HepG2 (cell line): ENCODE measurements around the gene JAZF1. TPM values are rescaled to one million over a fixed set of nuclear protein-coding genes. Genes with fewer than 3 reads are reported as not detected.

Experiments
- ATAC-seq: fragments of 200-7000 bp; cut with Tn5 transposase; 3 replicates; pipeline ENCODE4 v1.9.1; 2020; ENCODE audit warnings: mild to moderate bottlenecking, moderate library complexity
- BruUV-seq: library from RNA; stranded (reverse); fragments of 400-500 nt; replicated peaks from 2 replicates; lab custom pipeline; 2021; lab: Mats Ljungman, UMichigan
- CTCF ChIA-PET: fragments of 300-600 bp; formaldehyde crosslinking; extraction: SDS; loops from one replicate; lab custom pipeline; 2021; ENCODE audit warnings: low total read pairs, inconsistent platforms, low intra/inter-chr PET ratio; lab: Yijun Ruan, JAX
- POLR2A ChIA-PET: fragments of 350-600 bp; sonication (Branson Sonifier 250); formaldehyde crosslinking; loops from one replicate; lab custom pipeline; 2020; ENCODE audit warnings: antibody characterized with exemption, inconsistent platforms; lab: Yijun Ruan, JAX
- DNase-seq: peaks from one replicate; pipeline ENCODE4 v3.0.0-alpha.2; 2015; ENCODE audit warnings: low spot score
- FAIRE-seq: peaks from 3 replicates; lab custom pipeline; 2011; peaks lifted over from hg19 to GRCh38; lab: Jason Lieb, UNC
- H2AFZ ChIP-seq: one replicate; pipeline ENCODE4 v1.6.1; 2011; ENCODE audit warnings: low read length, inconsistent platforms
- H3K27ac ChIP-seq: fragments of 300-600 bp; 3 replicates; pipeline ENCODE4 v1.8.0; 2011; ENCODE audit warnings: mixed run types, mild to moderate bottlenecking, mixed read lengths, low read length, inconsistent platforms; ENCODE audit not compliant: insufficient read depth; ENCODE audit errors: extremely low read length
- H3K27me3 ChIP-seq, 2 experiments: fragments of 200-600 bp in 1 of 2; 2 replicates in 1 of 2; 3 replicates in 1 of 2; pipeline versions ENCODE4 v1.6.0 to v1.8.0; 2011; ENCODE audit warnings: low read length in 2 of 2, mild to moderate bottlenecking in 2 of 2, moderate library complexity in 2 of 2, inconsistent platforms in 1 of 2; ENCODE audit not compliant: insufficient read depth in 2 of 2, control insufficient read depth in 1 of 2
- H3K36me3 ChIP-seq, 2 experiments: fragments of 200-600 bp in 1 of 2; replicated peaks in 1 of 2; 2 replicates in 1 of 2; 3 replicates in 1 of 2; pipeline versions ENCODE4 v1.5.1 to v1.8.0; 2011; ENCODE audit warnings: low read length in 2 of 2, inconsistent platforms in 1 of 2; ENCODE audit not compliant: insufficient read depth in 2 of 2, control insufficient read depth in 1 of 2
- H3K4me1 ChIP-seq: 2 replicates; pipeline ENCODE4 v1.5.1; 2012; ENCODE audit warnings: low read length, inconsistent platforms; ENCODE audit not compliant: insufficient read depth
- H3K4me2 ChIP-seq: 2 replicates; pipeline ENCODE4 v1.6.0; 2011; ENCODE audit warnings: low read depth, low read length, inconsistent platforms
- H3K4me3 ChIP-seq, 3 experiments: fragments of 200-600 bp in 1 of 3; sonication (generic), shearing (Covaris generic) in 1 of 3; replicated peaks in 1 of 3; 2 replicates each; pipeline ENCODE4 v1.5.1; 2011 to 2016; ENCODE audit warnings: low read length in 3 of 3, inconsistent platforms in 2 of 3, low read depth in 2 of 3, mild to moderate bottlenecking in 2 of 3, control low read depth in 1 of 3, mixed read lengths in 1 of 3; ENCODE audit not compliant: insufficient read depth in 1 of 3
- H3K79me2 ChIP-seq: one replicate; pipeline ENCODE4 v1.6.1; 2011; ENCODE audit warnings: low read length, inconsistent platforms; ENCODE audit not compliant: insufficient read depth
- H3K9ac ChIP-seq: 2 replicates; pipeline ENCODE4 v1.6.0; 2011; ENCODE audit warnings: mild to moderate bottlenecking, low read depth, low read length, inconsistent platforms; ENCODE audit not compliant: insufficient read depth
- H3K9me3 ChIP-seq: 2 replicates; pipeline ENCODE4 v1.5.1; 2012; ENCODE audit warnings: mild to moderate bottlenecking, low read length
- H4K20me1 ChIP-seq: 2 replicates; pipeline ENCODE4 v1.6.0; 2011; ENCODE audit warnings: inconsistent platforms, mild to moderate bottlenecking, low read length, moderate library complexity; ENCODE audit not compliant: insufficient read depth
- HDAC6 ChIP-seq: fragments of 200-600 bp; sonication (generic); IDR thresholded peaks from 2 replicates; pipeline ENCODE4 v1.7.0; 2017; ENCODE audit warnings: mild to moderate bottlenecking, antibody characterized with exemption, low read length, low read depth
- HNRNPK ChIP-seq: fragments of 200-400 bp; formaldehyde crosslinking; IDR thresholded peaks from 2 replicates; pipeline ENCODE4 v1.6.1; 2018; ENCODE audit warnings: low read length, low read depth, moderate library complexity, mild to moderate bottlenecking; ENCODE audit not compliant: poor library complexity, severe bottlenecking
- SMC3 ChIP-seq: IDR thresholded peaks from 2 replicates; pipeline ENCODE4 v1.6.1; 2011; ENCODE audit warnings: low read length, improper control_type of control experiment
- STAG1 ChIP-seq: sonication (generic); formaldehyde crosslinking; IDR thresholded peaks from 2 replicates; pipeline ENCODE4 v1.4.0; 2020; ENCODE audit warnings: missing genetic modification reagents
- TBL1XR1 ChIP-seq: fragments of 150-350 bp; IDR thresholded peaks from 2 replicates; pipeline ENCODE4 v1.6.1; 2014; ENCODE audit warnings: borderline replicate concordance, low read length; ENCODE audit not compliant: partially characterized antibody
- ZFP90 ChIP-seq: sonication (generic); formaldehyde crosslinking; IDR thresholded peaks from 2 replicates; pipeline ENCODE4 v1.8.0; 2022; ENCODE audit warnings: missing genetic modification reagents, mild to moderate bottlenecking, inconsistent platforms, borderline replicate concordance
- ZNF205 ChIP-seq: IDR thresholded peaks from 2 replicates; pipeline ENCODE4 v1.6.1; 2018; ENCODE audit warnings: missing biosample characterization, missing genetic modification reagents
- ZSCAN29 ChIP-seq: sonication (generic); formaldehyde crosslinking; conservative IDR thresholded peaks from 2 replicates; pipeline ENCODE4 v1.4.0; 2020; ENCODE audit warnings: mild to moderate bottlenecking, missing genetic modification reagents
- WGBS: methylation state at CpG from one replicate; pipeline ENCODE4 v1.1.6; 2017; ENCODE audit warnings: low lambda C conversion rate; 5-methylcytosine and 5-hydroxymethylcytosine counted together
- in situ Hi-C: cut with HindIII; loops from 2 replicates; pipeline ENCODE4 v1.10.0; 2017; ENCODE audit warnings: low pct_unique_long_range_greater_than_20kb; ENCODE audit not compliant: extremely low pct_ligation_motif_present
- intact Hi-C: fragments of 100-400 bp; cut with micrococcal nuclease; formaldehyde crosslinking; loops from one replicate; pipeline ENCODE4 v1.10.0; 2022; ENCODE audit not compliant: unreplicated experiment
- polyA plus RNA-seq, 8 experiments: library from polyadenylated mRNA; depleted of rRNA in 3 of 8; stranded (reverse) in 7 of 8; unstranded in 1 of 8; fragments of >200 nt; fragmentation: Illumina TruSeq in 4 of 8; extraction: Trizol in 4 of 8; gene quantifications; 2 replicates each; pipeline versions ENCODE4 v1.2.1 to v1.2.3, GENCODE V29; 2011 to 2016; ENCODE audit warnings: low read depth in 4 of 8, missing spikeins in 1 of 8, mixed read lengths in 1 of 8; ENCODE audit not compliant: insufficient read depth in 1 of 8
- total RNA-seq, 5 experiments: library from RNA; depleted of rRNA; stranded (reverse); fragments of >200 nt; fragmentation: Illumina TruSeq; extraction: Trizol; gene quantifications; 2 replicates each; pipeline ENCODE4 v1.2.3, GENCODE V29; 2016; ENCODE audit warnings: low read depth in 1 of 5
- TF ChIP-seq, protein P1 (sequence below): sonication (generic); formaldehyde crosslinking; IDR thresholded peaks from 2 replicates; pipeline ENCODE4 v1.4.0; 2020; ENCODE audit warnings: missing genetic modification reagents, low read depth, mild to moderate bottlenecking, borderline replicate concordance
- TF ChIP-seq, protein P2 (sequence below): IDR thresholded peaks from 2 replicates; pipeline ENCODE4 v1.6.1; 2016; ENCODE audit warnings: missing genetic modification reagents, missing compliant biosample characterization
- TF ChIP-seq, protein P3 (sequence below): sonication (generic); formaldehyde crosslinking; conservative IDR thresholded peaks from 2 replicates; pipeline ENCODE4 v1.4.0; 2020; ENCODE audit warnings: missing genetic modification reagents
- TF ChIP-seq, protein P4 (sequence below): sonication (generic); formaldehyde crosslinking; IDR thresholded peaks from 2 replicates; pipeline ENCODE4 v1.5.0; 2020; ENCODE audit warnings: mild to moderate bottlenecking, missing genetic modification reagents, moderate library complexity

Gene JAZF1
- total and polyA plus RNA-seq, 2 of the 13 experiments (the other 11 are each of a cell fraction or from before 2014, with no cell fraction given): not detected

DNA sequence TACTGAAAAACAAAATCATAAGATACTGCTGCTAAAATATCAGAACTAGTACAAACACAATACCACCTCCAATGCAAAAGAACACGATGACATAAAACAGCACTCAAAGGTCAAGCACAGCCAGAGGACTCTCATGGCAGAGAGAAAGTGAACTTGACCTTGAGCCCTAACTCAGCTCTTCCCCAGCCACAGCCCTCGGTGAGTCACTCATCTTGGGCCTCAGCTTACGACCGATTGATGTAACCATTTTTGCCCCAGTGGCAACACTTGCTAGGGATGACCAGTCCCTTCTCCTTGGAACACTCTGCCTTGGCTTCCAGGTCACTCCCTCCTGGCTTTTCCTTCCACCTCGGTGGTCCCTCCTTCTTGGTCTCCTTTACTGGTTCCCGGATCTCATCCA lies 77.8 kb downstream of the JAZF1 start (continued):
- TF ChIP-seq HDAC6 (no peak), TBL1XR1 (no peak), ZFP90 (CRISPR knock-in tag) (no peak), ZSCAN29 (CRISPR knock-in tag) (no peak)
- TF ChIP-seq, protein P1, sequence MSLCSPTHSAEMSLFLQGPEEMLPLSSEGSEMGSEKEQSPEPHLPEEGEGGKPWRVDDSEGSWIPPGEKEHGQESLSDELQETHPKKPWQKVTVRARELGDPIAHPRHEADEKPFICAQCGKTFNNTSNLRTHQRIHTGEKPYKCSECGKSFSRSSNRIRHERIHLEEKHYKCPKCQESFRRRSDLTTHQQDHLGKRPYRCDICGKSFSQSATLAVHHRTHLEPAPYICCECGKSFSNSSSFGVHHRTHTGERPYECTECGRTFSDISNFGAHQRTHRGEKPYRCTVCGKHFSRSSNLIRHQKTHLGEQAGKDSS (CRISPR knock-in tag): no peak
- TF ChIP-seq, protein P2, sequence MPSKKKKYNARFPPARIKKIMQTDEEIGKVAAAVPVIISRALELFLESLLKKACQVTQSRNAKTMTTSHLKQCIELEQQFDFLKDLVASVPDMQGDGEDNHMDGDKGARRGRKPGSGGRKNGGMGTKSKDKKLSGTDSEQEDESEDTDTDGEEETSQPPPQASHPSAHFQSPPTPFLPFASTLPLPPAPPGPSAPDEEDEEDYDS (CRISPR knock-in tag): no peak
- TF ChIP-seq, protein P3, sequence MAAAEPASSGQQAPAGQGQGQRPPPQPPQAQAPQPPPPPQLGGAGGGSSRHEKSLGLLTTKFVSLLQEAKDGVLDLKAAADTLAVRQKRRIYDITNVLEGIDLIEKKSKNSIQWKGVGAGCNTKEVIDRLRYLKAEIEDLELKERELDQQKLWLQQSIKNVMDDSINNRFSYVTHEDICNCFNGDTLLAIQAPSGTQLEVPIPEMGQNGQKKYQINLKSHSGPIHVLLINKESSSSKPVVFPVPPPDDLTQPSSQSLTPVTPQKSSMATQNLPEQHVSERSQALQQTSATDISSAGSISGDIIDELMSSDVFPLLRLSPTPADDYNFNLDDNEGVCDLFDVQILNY (CRISPR knock-in tag): no peak
- TF ChIP-seq, all 625 proteins: peak for 4

DNA sequence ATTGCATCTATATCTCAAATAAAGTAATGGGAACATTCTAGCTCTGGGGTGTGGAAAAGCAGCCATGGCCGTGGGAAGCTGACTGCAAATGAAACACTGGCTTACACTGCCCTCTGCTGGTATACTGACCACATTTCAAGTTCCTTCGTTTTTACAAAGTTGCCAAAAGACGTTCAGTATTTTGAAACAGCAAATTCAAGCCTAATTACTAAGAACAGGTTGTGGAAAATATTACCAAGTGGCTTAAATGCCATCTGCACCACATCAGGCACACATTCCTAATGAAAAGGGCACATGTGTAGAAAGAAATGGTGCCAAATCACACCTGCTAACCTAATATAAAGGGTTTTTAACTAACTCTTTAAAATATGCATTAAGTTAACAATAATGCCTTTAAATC lies 83.9 kb downstream of the JAZF1 start:
- peak; percentile 87 for FAIRE-seq
- intact Hi-C loops: loop anchor here (1.0 kb wide), 1 partner anchor 34 kb away; no protein-coding TSS in a partner anchor

More for the DNA sequence above, 83.9 kb downstream of the JAZF1 start:
- H3K4me1 ChIP-seq: no peaks in the 10 kb centered on the region
- no peak overlapping the region for H3K27ac ChIP-seq
- in situ Hi-C loops: no loop called here
- POLR2A ChIA-PET: no interaction called here
- 0% methylated on average over 3 of the region's 3 CpGs for WGBS
- no peaks in the 10 kb centered on the region for H3K9me3 ChIP-seq
- H3K4me3 ChIP-seq: no peak overlapping the region
- no peak overlapping the region for H3K4me2 ChIP-seq
- TF ChIP-seq, protein P4, sequence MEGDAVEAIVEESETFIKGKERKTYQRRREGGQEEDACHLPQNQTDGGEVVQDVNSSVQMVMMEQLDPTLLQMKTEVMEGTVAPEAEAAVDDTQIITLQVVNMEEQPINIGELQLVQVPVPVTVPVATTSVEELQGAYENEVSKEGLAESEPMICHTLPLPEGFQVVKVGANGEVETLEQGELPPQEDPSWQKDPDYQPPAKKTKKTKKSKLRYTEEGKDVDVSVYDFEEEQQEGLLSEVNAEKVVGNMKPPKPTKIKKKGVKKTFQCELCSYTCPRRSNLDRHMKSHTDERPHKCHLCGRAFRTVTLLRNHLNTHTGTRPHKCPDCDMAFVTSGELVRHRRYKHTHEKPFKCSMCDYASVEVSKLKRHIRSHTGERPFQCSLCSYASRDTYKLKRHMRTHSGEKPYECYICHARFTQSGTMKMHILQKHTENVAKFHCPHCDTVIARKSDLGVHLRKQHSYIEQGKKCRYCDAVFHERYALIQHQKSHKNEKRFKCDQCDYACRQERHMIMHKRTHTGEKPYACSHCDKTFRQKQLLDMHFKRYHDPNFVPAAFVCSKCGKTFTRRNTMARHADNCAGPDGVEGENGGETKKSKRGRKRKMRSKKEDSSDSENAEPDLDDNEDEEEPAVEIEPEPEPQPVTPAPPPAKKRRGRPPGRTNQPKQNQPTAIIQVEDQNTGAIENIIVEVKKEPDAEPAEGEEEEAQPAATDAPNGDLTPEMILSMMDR (CRISPR knock-in tag): peak; percentile 71
- peak; percentile 48 for TF ChIP-seq HNRNPK
- peak; percentile 42; the same call in 1 of the 2 replicates for TF ChIP-seq SMC3
- TF ChIP-seq ZNF205 (CRISPR knock-in tag): no peak
- peak; percentile 62 for TF ChIP-seq STAG1 (CRISPR knock-in tag)
- TF ChIP-seq, all 625 proteins: peak for 4
- Histone ChIP-seq H3K27me3 (peaks cover 0 to 7% of the 10 kb centered on the region in 2 experiments; a peak in 1 of 5 replicates), H3K36me3 (no peaks in the 10 kb centered on the region), H2AFZ (no peak overlapping the region), H4K20me1 (no peaks in the 10 kb centered on the region), H3K9ac (no peak overlapping the region), H3K79me2 (no peaks in the 10 kb centered on the region)
- DNase-seq: peak; percentile 27
- BruUV-seq: no TSS peak
- CTCF ChIA-PET: interaction anchor here (1.2 to 1.3 kb wide), 3 partner anchors 34 to 77 kb away, joined by 3 to 4 read pairs (median 4); no protein-coding TSS in a partner anchor
- peak; percentile 41; the same call in 1 of the 3 replicates for ATAC-seq
